BJ (cell line): ENCODE results near the gene SRPX. TPM values are rescaled to one million over a fixed set of nuclear protein-coding genes. Genes with fewer than 3 reads are reported as not detected.
A peak's percentile ranks its signal among the peaks of the same experiment; 100 is the strongest.

Experiments
- CTCF ChIA-PET: fragments of 350-600 bp; formaldehyde crosslinking; extraction: SDS; loops from one replicate; lab custom pipeline; 2021; ENCODE audit warnings: antibody characterized with exemption, inconsistent platforms; lab: Yijun Ruan, JAX
- POLR2A ChIA-PET: fragments of 300-600 bp; sonication (Branson Sonifier 250); formaldehyde crosslinking; extraction: SDS; loops from one replicate; lab custom pipeline; 2021; ENCODE audit warnings: antibody characterized with exemption; lab: Charles Lee
- DNase-seq: peaks from one replicate; pipeline ENCODE4 v3.0.0-alpha.2; 2011; ENCODE audit warnings: low read depth
- H3K27me3 ChIP-seq: 2 replicates; pipeline ENCODE4 v1.6.0; 2011; ENCODE audit warnings: low read length; ENCODE audit not compliant: control insufficient read depth, insufficient read depth
- H3K36me3 ChIP-seq: 2 replicates; pipeline ENCODE4 v1.5.1; 2011; ENCODE audit warnings: low read length; ENCODE audit not compliant: control insufficient read depth, insufficient read depth
- H3K4me3 ChIP-seq: 2 replicates; pipeline ENCODE4 v1.5.1; 2011; ENCODE audit warnings: low read depth, mild to moderate bottlenecking, control low read depth, low read length
- CTCF ChIP-seq: IDR thresholded peaks from 2 replicates; pipeline ENCODE4 v1.5.1; 2011; ENCODE audit warnings: low read depth, mild to moderate bottlenecking, control low read depth, inconsistent platforms, low read length, moderate library complexity; ENCODE audit not compliant: insufficient read depth
- polyA plus RNA-seq: library from polyadenylated mRNA; depleted of rRNA; stranded (reverse); fragments of >200 nt; gene quantifications from 2 replicates; pipeline ENCODE4 v1.2.3, GENCODE V29; 2011

The SRPX gene
- polyA plus RNA-seq, 1 experiment, result 48.2 TPM

DNA sequence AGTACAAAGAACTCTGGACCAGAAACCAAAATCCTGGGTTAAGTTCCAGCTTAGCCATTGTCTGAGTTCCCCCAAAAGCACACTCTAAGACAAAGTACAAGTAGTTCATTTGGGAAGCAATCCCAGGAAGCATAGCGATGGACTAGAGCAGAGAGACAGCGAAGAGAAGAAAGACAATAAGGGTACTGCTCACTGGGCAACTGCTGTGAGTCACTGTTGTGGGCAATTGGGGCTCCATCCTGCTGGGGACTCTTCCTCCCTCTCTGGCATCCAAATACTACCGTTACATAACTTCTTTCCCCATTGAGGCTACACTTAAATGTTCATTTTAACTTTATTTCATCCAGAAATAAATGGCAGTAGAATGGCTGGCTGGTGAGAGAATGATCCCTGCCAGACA is 14.1 kb downstream of the SRPX start:
- no peaks in the 10 kb centered on the region for H3K36me3 ChIP-seq
- CTCF ChIA-PET, result interaction anchor here (1.4 to 1.9 kb wide), 3 partner anchors 8 to 14 kb away, joined by 3 to 5 read pairs (median 3); no protein-coding TSS in a partner anchor
- H3K27me3 ChIP-seq, result no peaks in the 10 kb centered on the region
- no peak for TF ChIP-seq CTCF
- POLR2A ChIA-PET, result no interaction called here
- H3K4me3 ChIP-seq, result no peak overlapping the region
- DNase-seq, result no peak

GRCh38 chrX:38206036-38206435 is 14.6 kb downstream of the SRPX start:
- DNase-seq, result no peak
- ChIA-PET CTCF (interaction anchor here (0.9 to 1.4 kb wide), 2 partner anchors 9 to 72 kb away, joined by 3 to 5 read pairs; no protein-coding TSS in a partner anchor), POLR2A (no interaction called here)
- H3K4me3 ChIP-seq, result no peak overlapping the region
- no peaks in the 10 kb centered on the region for H3K27me3 ChIP-seq
- H3K36me3 ChIP-seq, result no peaks in the 10 kb centered on the region
- 0 out of 2 replicates have a peak, but pooled peaks have one; percentile 3 for TF ChIP-seq CTCF

- CTCF ChIA-PET, result interaction anchor here (0.9 kb wide), 1 partner anchor 73 kb away, joined by 5 read pairs; no protein-coding TSS in a partner anchor
- POLR2A ChIA-PET, result no interaction called here
- H3K27me3 ChIP-seq, result no peaks in the 10 kb centered on the region
- DNase-seq, result no peak
- TF ChIP-seq CTCF, result no peak
- no peak overlapping the region for H3K4me3 ChIP-seq
- no peaks in the 10 kb centered on the region for H3K36me3 ChIP-seq
Observed at GRCh38 chrX:38205039-38205438, 15.6 kb downstream of the SRPX start.

DNA sequence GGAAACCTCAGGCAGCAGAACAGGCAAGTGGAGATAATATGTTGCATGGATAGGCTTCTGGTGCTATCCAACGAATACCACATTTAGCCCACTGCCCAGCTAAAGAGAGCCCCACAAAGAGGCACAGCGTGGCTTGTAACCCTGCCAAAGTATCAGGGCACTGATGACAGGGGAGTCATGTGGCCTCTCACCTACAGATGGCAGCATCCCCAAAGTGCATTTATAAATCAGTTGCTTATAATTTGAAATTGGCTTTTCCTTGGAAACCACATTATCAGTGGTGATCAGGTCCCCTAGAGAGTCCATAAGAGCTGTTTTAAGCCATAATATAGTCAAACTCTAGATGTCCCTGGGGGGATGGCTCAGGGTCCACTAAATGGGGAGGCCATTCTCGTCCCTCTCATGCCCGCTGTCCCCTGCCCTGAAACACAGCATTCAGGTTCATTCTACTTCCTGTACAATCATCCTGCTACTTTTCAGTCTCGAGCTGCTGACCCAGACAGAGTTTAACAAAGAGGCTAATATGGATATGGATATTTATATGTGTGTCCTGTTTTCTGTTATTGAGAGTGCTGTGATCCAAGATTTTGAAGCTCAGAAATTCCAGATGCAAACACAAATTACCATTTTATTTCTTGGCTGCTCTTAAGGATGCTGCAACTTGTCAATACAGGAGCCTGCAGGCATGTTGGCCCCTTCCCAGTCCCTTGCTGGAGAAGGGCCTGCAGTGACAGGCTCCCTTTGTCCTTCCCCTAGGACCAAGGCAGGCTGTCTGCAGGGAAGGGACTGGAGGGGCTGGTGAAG is 28.5 kb downstream of the SRPX start:
- DNase-seq, result no peak
- peak; percentile 51 for TF ChIP-seq CTCF
- Histone ChIP-seq H3K36me3 (no peaks in the 10 kb centered on the region), H3K27me3 (no peaks in the 10 kb centered on the region), H3K4me3 (no peak overlapping the region)
- POLR2A ChIA-PET, result no interaction called here
- CTCF ChIA-PET, result interaction anchor here (0.9 to 4.4 kb wide), 8 partner anchors 11 to 135 kb away, joined by 3 to 28 read pairs (median 4); partner anchors contain the start of gene RPGR

GRCh38 chrX:38189431-38190250 is 31.0 kb downstream of the SRPX start:
- POLR2A ChIA-PET, result no interaction called here
- Histone ChIP-seq H3K27me3 (no peaks in the 10 kb centered on the region), H3K36me3 (no peaks in the 10 kb centered on the region), H3K4me3 (no peak overlapping the region)
- TF ChIP-seq CTCF, result no peak
- DNase-seq, result no peak
- CTCF ChIA-PET, result interaction anchor here (0.9 to 4.4 kb wide), 3 partner anchors 16 to 93 kb away, joined by 3 to 28 read pairs (median 5); partner anchors contain the start of gene SRPX
